Mucosa of descending colon (tissue), 3 donors: ENCODE results near the gene ENTREP1. TPM values are rescaled to one million over a fixed set of nuclear protein-coding genes. Genes with fewer than 3 reads are reported as not detected.
A peak's percentile ranks its signal among the peaks of the same experiment; 100 is the strongest.

Experiments
- ATAC-seq: fragments of 200-7000 bp; cut with Tn5 transposase; one replicate; pipeline ENCODE4 v1.9.1; 2020; ENCODE audit warnings: mild to moderate bottlenecking, moderate library complexity
- DNase-seq, 3 donors: peaks; one replicate each; pipeline ENCODE4 v3.0.0-alpha.2; 2020
- H3K36me3 ChIP-seq: fragments of 200-600 bp; one replicate; pipeline ENCODE4 v1.8.0; 2021; ENCODE audit warnings: low read depth, mild to moderate bottlenecking
- H3K4me1 ChIP-seq: fragments of 200-600 bp; one replicate; pipeline ENCODE4 v1.8.0; 2021; ENCODE audit warnings: low read depth, mild to moderate bottlenecking
- H3K4me3 ChIP-seq: fragments of 200-600 bp; one replicate; pipeline ENCODE4 v1.8.0; 2021; ENCODE audit warnings: mild to moderate bottlenecking
- H3K9me3 ChIP-seq: fragments of 200-600 bp; one replicate; pipeline ENCODE4 v1.8.0; 2021; ENCODE audit warnings: mild to moderate bottlenecking
- intact Hi-C, 2 donors: fragments of 100-400 bp; cut with DNase I in 1 of 2; cut with micrococcal nuclease in 1 of 2; formaldehyde crosslinking; loops; one replicate each; pipeline versions ENCODE4 v1.11.0 to v1.11.1; 2022; cut with DNase I, micrococcal nuclease
- long read RNA-seq, 2 donors: library from polyadenylated mRNA; unstranded; transcript quantifications; one replicate each; pipeline ENCODE4 v2.0.0, GENCODE V29; 2019 to 2021
- total RNA-seq, 3 donors: library from RNA; stranded (reverse); fragmentation: NEBNext Ultra II Directional in 2 of 3; extraction: Animal tissue kit (Norgen Biotek cat#: 25700) in 2 of 3; gene quantifications; one replicate each; pipeline versions ENCODE4 v1.2.1 to v1.2.4, GENCODE V29; 2021 to 2023
- TF ChIP-seq, protein P1 (sequence below): fragments of 200-600 bp; IDR thresholded peaks from one replicate; pipeline ENCODE4 v1.8.0; 2022; ENCODE audit warnings: antibody characterized with exemption, mild to moderate bottlenecking
- donor health status: DM: no; HTN: no; CAD: no; lungs with moderate emphysema.
- donor health status: DM: no; HTN: no; CAD: no.
- donor health status: DM: no; HTN: yes; CAD: no.

ENTREP1 gene, protein sequence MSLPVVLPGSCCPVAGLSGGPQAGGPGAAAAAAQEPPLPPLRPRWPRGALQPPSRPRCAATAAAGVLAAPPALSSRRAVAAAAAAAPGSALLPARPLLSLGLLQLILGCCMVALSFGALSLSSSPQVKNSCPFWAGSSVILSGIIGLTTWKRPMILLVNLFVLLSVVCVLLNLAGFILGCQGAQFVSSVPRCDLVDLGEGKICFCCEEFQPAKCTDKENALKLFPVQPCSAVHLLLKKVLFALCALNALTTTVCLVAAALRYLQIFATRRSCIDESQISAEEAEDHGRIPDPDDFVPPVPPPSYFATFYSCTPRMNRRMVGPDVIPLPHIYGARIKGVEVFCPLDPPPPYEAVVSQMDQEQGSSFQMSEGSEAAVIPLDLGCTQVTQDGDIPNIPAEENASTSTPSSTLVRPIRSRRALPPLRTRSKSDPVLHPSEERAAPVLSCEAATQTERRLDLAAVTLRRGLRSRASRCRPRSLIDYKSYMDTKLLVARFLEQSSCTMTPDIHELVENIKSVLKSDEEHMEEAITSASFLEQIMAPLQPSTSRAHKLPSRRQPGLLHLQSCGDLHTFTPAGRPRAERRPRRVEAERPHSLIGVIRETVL
- 1 to 10 TPM; 1.3 to 4.1 (median 3.4) TPM for total RNA-seq
- long read RNA-seq, donor 1, partial matches to known transcripts = 2 of 8 reads
- long read RNA-seq, donor 1, other reads (novel, unspliced or antisense) = 2 of 8 reads
- long read RNA-seq, donor 2 = 0 reads

DNA sequence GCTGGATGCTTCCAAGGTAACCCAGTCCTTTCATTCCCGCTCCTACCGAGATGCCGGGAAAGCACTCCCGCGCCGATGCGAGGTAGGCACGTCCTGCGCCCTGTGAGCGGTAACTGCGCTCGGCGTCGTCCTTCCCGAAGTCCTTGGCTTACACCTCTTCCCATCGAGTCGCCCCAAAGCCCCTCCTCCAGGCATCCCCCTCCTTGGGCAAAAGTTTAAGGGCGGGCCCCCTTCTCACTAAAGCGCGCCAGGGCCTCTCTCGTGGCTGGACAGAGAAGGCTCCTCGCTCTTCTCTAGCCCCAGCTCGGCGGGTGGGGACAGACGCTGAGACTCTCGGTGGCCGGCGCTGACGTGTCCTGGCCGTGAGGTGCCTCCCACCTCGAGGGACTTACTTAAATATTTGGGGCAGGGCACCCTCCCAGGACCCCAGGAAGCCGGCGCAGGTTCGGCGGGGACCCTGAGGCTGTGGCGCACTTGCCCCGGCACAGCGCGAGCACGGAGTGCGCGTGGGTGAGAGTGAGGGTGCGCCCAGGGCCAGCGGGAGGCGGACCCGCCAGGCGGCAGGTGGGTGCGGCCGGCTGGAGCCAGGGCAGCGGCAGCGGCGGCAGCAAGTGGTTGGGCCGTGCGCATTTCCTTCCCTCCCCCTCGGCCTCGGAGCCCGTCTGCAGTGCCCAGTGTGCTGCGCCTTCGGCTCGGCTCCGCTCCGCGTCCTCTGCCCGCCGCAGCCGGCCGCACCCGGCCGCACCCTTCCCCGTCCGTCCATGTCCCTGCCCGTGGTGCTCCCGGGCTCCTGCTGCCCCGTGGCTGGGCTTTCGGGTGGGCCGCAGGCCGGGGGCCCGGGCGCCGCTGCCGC, at the start of gene ENTREP1:
ENTREP1 (plus strand) TSS at position 667 of the 853 bp plus-strand sequence; CDS start at position 762, 95 bp downstream.
- Histone ChIP-seq H3K4me3 (no peak within 1 kb of the TSS), H3K36me3 (no peaks in the 10 kb centered on the region), H3K9me3 (no peaks in the 10 kb centered on the region), H3K4me1 (peaks cover 11% of the 10 kb centered on the region)
- ATAC-seq = peak; percentile 97
- TF ChIP-seq, protein P1, sequence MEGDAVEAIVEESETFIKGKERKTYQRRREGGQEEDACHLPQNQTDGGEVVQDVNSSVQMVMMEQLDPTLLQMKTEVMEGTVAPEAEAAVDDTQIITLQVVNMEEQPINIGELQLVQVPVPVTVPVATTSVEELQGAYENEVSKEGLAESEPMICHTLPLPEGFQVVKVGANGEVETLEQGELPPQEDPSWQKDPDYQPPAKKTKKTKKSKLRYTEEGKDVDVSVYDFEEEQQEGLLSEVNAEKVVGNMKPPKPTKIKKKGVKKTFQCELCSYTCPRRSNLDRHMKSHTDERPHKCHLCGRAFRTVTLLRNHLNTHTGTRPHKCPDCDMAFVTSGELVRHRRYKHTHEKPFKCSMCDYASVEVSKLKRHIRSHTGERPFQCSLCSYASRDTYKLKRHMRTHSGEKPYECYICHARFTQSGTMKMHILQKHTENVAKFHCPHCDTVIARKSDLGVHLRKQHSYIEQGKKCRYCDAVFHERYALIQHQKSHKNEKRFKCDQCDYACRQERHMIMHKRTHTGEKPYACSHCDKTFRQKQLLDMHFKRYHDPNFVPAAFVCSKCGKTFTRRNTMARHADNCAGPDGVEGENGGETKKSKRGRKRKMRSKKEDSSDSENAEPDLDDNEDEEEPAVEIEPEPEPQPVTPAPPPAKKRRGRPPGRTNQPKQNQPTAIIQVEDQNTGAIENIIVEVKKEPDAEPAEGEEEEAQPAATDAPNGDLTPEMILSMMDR = no peak
- DNase-seq = peak; percentile 75 to 86 (median 78)
- intact Hi-C loops = no loop called here

DNA sequence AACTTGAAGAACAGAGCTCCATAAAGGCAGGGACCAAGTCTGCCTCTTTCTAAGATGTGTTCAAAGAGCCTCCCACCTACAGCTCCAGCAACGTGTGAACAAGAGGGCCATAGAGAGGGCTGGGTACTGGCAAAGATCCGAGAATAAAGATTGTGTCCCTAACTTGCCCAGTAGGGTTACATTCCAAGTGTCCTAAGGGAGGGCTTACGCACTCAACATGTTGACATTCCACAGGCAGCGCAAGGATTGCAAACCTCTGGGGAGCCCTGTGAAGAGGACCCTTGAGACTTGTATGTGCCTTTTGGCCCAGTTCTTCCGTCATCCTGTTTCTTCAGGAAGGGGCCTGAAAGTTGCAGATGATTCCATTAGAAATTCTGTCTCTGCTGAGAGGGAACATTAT, 48.2 kb upstream of the ENTREP1 start:
- Histone ChIP-seq H3K4me3 (no peak overlapping the region), H3K9me3 (no peaks in the 10 kb centered on the region), H3K4me1 (no peaks in the 10 kb centered on the region), H3K36me3 (no peaks in the 10 kb centered on the region)
- DNase-seq (no peak), ATAC-seq (no peak)
- TF ChIP-seq, protein P1 = no peak
- intact Hi-C loops = no loop called here

DNA sequence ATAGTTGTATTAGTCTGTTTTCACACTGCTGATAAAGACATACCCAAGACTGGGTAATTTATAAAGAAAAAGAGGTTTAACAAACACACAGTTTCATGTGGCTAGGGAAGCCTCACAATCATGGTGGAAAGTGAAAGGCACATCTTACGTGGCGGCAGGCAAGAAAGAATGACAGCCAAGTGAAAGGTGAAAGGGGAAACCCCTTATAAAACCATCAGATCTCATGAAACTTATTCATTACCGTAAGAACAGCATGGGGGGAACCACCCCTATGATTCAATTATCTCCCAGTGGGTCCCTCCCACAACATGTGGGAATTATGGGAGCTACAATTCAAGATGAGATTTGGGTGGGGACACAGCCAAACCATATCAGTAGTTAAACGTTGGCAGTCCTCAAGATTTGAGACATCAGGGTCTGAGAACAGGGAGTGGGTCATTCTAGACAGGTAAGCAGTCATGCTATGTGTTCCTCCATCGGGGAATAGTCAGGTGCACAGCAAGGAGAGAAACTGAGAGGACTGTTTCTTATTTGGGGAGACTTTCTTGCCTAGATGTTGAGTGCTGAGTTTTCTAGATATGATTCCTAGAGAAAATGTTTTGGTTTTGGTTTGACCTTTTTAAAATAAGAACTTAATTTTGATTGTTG, 45.8 kb upstream of the ENTREP1 start:
- ATAC-seq (no peak), DNase-seq (no peak)
- TF ChIP-seq, protein P1 = no peak
- intact Hi-C loops = no loop called here
- H3K4me1 ChIP-seq = no peaks in the 10 kb centered on the region
- H3K9me3 ChIP-seq = no peaks in the 10 kb centered on the region
- H3K4me3 ChIP-seq = no peak overlapping the region
- no peaks in the 10 kb centered on the region for H3K36me3 ChIP-seq

DNA sequence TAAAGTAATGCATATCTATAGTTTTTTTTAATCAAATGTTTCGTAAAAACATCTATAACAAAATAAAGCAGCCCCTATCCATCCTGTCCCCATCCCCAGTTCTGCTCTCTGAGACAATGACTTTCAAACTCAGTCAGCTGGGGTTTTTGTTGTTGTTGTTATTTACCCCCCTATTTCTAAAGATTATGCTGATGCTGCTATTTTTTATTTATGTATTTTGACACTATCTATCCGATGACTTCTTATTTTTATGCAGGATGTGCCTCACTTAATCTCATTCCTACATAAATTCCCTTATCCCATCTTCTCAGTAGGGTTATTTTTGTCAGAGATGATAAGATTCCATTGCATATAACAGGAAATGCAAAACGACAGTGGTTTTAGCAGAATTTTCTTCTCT, 45.3 kb upstream of the ENTREP1 start:
- intact Hi-C loops = no loop called here
- Histone ChIP-seq H3K4me1 (no peaks in the 10 kb centered on the region), H3K36me3 (no peaks in the 10 kb centered on the region), H3K4me3 (no peak overlapping the region), H3K9me3 (no peaks in the 10 kb centered on the region)
- DNase-seq (no peak), ATAC-seq (no peak)
- TF ChIP-seq, protein P1 = no peak

DNA sequence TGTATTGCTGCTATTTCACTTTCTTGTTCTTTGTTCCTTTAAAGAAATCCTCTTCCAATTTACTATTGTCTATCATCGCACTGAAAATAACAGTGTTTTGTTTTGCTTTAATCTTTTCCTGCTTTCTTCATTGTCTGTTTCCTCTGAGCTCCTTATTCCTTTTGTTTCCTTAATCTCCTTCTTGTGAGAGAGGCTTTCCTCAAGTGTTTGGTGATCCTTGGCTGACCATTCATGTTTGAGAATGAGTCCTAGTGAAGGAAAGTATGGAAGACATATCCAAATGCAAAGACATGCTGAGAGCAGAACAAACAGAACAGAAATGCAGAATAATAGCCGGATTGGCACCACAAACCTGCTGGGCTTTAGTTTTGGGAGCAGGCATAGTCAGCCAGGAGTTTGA, 42.0 kb upstream of the ENTREP1 start:
- TF ChIP-seq, protein P1 = no peak
- DNase-seq (no peak), ATAC-seq (no peak)
- H3K4me1 ChIP-seq = no peaks in the 10 kb centered on the region
- no peaks in the 10 kb centered on the region for H3K36me3 ChIP-seq
- no peaks in the 10 kb centered on the region for H3K9me3 ChIP-seq
- no peak overlapping the region for H3K4me3 ChIP-seq
- intact Hi-C loops = no loop called here
